Esophagus (tissue), 2 donors: ENCODE data around the gene CHPF. TPM values are rescaled to one million over a fixed set of nuclear protein-coding genes. Genes with fewer than 3 reads are reported as not detected.

Experiments
- H3K27ac ChIP-seq, 2 donors: one replicate each; pipeline ENCODE4 v1.5.1; 2013; ENCODE audit warnings: low read depth in 2 of 2, mild to moderate bottlenecking in 2 of 2, inconsistent platforms in 1 of 2, low read length in 1 of 2, moderate library complexity in 1 of 2
- H3K27me3 ChIP-seq, 2 donors: one replicate each; pipeline ENCODE4 v1.6.1; 2013; ENCODE audit warnings: low read length in 2 of 2, control low read depth in 1 of 2, mild to moderate bottlenecking in 1 of 2; ENCODE audit not compliant: insufficient read depth in 2 of 2, control insufficient read depth in 1 of 2
- H3K36me3 ChIP-seq, 2 donors: one replicate each; pipeline ENCODE4 v1.6.1; 2013; ENCODE audit warnings: low read length in 1 of 2; ENCODE audit not compliant: control insufficient read depth in 2 of 2, insufficient read depth in 2 of 2
- H3K4me1 ChIP-seq, 2 donors: one replicate each; pipeline ENCODE4 v1.6.1; 2013; ENCODE audit warnings: low read length in 1 of 2; ENCODE audit not compliant: control insufficient read depth in 2 of 2, insufficient read depth in 2 of 2
- H3K4me3 ChIP-seq, 2 donors: one replicate each; pipeline ENCODE4 v1.5.1; 2013; ENCODE audit warnings: low read length in 2 of 2, mild to moderate bottlenecking in 2 of 2, low read depth in 1 of 2, moderate library complexity in 1 of 2
- H3K9me3 ChIP-seq, 2 donors: one replicate each; pipeline ENCODE4 v1.6.1; 2013; ENCODE audit warnings: mild to moderate bottlenecking in 2 of 2, low read depth in 1 of 2, low read length in 1 of 2, moderate library complexity in 1 of 2; ENCODE audit not compliant: control insufficient read depth in 2 of 2, insufficient read depth in 1 of 2
- WGBS, 2 donors: extraction: QIAGEN DNeasy Blood & Tissue Kit; methylation state at CpG; one replicate each; pipeline ENCODE4 v1.1.7; 2013; 5-methylcytosine and 5-hydroxymethylcytosine counted together
- polyA plus RNA-seq, 2 donors: library from polyadenylated mRNA; stranded (reverse); fragments of 200-250 nt; gene quantifications; one replicate each; pipeline ENCODE4 v1.2.3, GENCODE V29; 2013
- donor health status: healthy with polysubstance abuse.
- donor health status: Bipolar disorder and iron deficiency.

Gene CHPF
- polyA plus RNA-seq, 2 donors = 10.1 to 20.2 TPM

DNA sequence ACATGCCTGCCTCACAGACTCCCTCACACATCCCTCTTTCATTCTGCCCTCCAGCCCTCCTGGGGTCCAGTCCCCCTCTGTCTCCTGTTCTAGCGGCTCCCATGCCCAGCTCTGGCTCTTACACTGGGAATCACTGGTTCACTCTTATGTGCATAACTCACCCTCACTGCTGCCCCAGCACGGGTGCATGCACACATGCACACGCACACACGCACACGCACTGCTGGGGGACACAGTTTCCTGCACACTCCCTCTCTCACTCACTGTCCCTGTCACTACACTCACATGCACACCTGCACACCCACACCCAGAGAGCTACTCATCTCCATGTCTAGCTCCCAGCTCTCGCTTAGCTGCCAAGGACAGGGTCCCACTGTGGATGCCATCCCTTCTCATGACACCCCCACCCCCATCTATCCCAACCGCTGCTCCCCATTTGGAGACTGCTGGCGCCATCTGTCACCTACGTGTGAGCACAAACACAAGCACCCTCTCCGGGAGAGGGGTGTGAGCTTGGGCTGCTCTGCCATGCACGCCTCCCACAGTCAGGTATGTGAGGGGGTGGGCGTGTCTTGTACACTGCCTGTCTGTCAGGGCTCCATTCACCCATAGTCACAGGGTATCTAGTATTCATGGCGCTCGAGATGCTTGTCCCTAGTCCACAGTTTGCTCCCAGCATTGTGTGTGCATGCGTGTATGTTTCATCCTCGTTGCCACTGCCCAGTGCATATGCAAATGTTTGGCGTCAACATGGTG lies 27.6 kb downstream of the CHPF start:
- H3K4me1 ChIP-seq = no peaks in the 10 kb centered on the region
- H3K4me3 ChIP-seq = no peak overlapping the region
- no peaks in the 10 kb centered on the region for H3K36me3 ChIP-seq
- 56% methylated on average over 17 of the region's 17 CpGs for WGBS, 2 donors
- H3K27me3 ChIP-seq = peaks cover 0 to 16% of the 10 kb centered on the region in 2 donors
- no peaks in the 10 kb centered on the region for H3K9me3 ChIP-seq
- H3K27ac ChIP-seq = no peak overlapping the region

DNA sequence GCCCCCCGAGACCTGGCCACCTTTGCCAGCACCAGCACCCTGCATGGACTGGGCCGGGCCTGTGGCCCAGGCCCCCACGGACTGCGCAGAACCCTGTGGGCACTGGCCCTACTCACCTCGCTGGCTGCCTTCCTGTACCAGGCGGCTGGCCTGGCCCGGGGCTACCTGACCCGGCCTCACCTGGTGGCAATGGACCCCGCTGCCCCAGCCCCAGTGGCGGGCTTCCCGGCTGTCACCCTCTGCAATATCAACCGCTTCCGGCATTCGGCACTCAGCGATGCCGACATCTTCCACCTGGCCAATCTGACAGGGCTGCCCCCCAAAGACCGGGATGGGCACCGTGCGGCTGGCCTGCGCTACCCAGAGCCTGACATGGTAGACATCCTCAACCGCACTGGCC lies 28.8 kb downstream of the CHPF start:
- peaks cover 0 to 22% of the 10 kb centered on the region in 2 donors for H3K27me3 ChIP-seq
- H3K4me3 ChIP-seq = no peak overlapping the region
- peaks cover 0 to 4% of the 10 kb centered on the region in 2 donors for H3K4me1 ChIP-seq
- H3K9me3 ChIP-seq = no peaks in the 10 kb centered on the region
- 81 to 84% methylated on average over 16 to 21 of the region's 21 CpGs for WGBS, 2 donors
- H3K27ac ChIP-seq = no peak overlapping the region
- no peaks in the 10 kb centered on the region for H3K36me3 ChIP-seq

DNA sequence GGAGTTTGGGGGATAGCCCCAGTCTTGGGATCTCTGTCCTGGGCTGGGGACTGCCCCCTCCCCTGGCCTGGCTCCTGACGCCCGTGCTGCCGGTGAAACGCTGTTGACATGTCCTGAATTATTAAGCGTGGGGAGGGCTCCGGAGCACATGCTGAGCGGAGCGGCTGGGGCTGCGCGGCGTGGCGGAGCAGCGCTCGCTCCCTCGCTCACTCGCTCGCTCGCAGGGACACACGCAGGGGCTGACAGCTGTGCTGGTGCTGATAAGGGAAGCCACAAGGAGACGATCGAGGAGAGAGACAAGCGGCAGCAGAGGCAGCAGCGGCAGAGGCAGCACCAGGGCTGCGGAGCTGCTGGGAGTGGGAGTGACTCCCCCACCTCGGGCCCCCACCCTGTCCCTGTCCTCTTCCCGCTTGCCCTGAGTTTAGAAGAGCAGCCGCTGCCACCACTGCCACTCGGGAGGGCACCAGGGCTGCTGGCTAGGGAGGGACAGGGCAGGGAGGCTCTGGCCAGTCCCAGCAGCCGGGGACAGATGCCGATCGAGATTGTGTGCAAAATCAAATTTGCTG lies 29.3 kb downstream of the CHPF start, which contains the start of gene ASIC4:
ASIC4 (plus strand) TSS at position 287 of the 566 bp plus-strand sequence; CDS start at position 530, 243 bp downstream.
- no peaks in the 10 kb centered on the region for H3K36me3 ChIP-seq
- peaks cover 0 to 22% of the 10 kb centered on the region in 2 donors for H3K27me3 ChIP-seq
- H3K9me3 ChIP-seq = no peaks in the 10 kb centered on the region
- WGBS, 2 donors = 8 to 9% methylated on average over 26 to 31 of the region's 31 CpGs
- no peak within 1 kb of the TSS for H3K27ac ChIP-seq
- peaks cover 0 to 8% of the 10 kb centered on the region in 2 donors for H3K4me1 ChIP-seq
- no peak within 1 kb of the TSS for H3K4me3 ChIP-seq

- Histone ChIP-seq H3K4me3 (no peak overlapping the region), H3K36me3 (no peaks in the 10 kb centered on the region), H3K27me3 (peaks cover 0 to 22% of the 10 kb centered on the region in 2 donors), H3K27ac (no peak overlapping the region), H3K4me1 (peaks cover 0 to 8% of the 10 kb centered on the region in 2 donors), H3K9me3 (no peaks in the 10 kb centered on the region)
- 13 to 21% methylated on average over 4 of the region's 4 CpGs for WGBS, 2 donors
Observed at GRCh38 chr2:219513787-219514186, 29.8 kb downstream of the CHPF start.

GRCh38 chr2:219512524-219513216 lies 30.9 kb downstream of the CHPF start:
- Histone ChIP-seq H3K27ac (no peak overlapping the region), H3K36me3 (no peaks in the 10 kb centered on the region), H3K4me1 (peaks cover 0 to 8% of the 10 kb centered on the region in 2 donors), H3K27me3 (peaks cover 0 to 22% of the 10 kb centered on the region in 2 donors), H3K9me3 (no peaks in the 10 kb centered on the region), H3K4me3 (no peak overlapping the region)
- WGBS, 2 donors = 16 to 25% methylated on average over 16 of the region's 16 CpGs

- WGBS, 2 donors = 32 to 33% methylated on average over 15 of the region's 15 CpGs
- H3K4me1 ChIP-seq = peaks cover 0 to 8% of the 10 kb centered on the region in 2 donors
- no peak overlapping the region for H3K27ac ChIP-seq
- no peaks in the 10 kb centered on the region for H3K9me3 ChIP-seq
- no peak overlapping the region for H3K4me3 ChIP-seq
- H3K27me3 ChIP-seq = peaks cover 0 to 22% of the 10 kb centered on the region in 2 donors
- peaks cover 0 to under 1% of the 10 kb centered on the region in 2 donors for H3K36me3 ChIP-seq
Observed at GRCh38 chr2:219511547-219512325, 31.9 kb downstream of the CHPF start.

GRCh38 chr2:219510512-219511135 lies 33.0 kb downstream of the CHPF start:
- H3K36me3 ChIP-seq = peaks cover 0 to 11% of the 10 kb centered on the region in 2 donors
- WGBS, 2 donors = 27 to 29% methylated on average over 22 of the region's 22 CpGs
- no peaks in the 10 kb centered on the region for H3K9me3 ChIP-seq
- H3K27ac ChIP-seq = no peak overlapping the region
- peaks cover 0 to 22% of the 10 kb centered on the region in 2 donors for H3K27me3 ChIP-seq
- H3K4me1 ChIP-seq = peaks cover 0 to 8% of the 10 kb centered on the region in 2 donors
- H3K4me3 ChIP-seq = no peak overlapping the region

DNA sequence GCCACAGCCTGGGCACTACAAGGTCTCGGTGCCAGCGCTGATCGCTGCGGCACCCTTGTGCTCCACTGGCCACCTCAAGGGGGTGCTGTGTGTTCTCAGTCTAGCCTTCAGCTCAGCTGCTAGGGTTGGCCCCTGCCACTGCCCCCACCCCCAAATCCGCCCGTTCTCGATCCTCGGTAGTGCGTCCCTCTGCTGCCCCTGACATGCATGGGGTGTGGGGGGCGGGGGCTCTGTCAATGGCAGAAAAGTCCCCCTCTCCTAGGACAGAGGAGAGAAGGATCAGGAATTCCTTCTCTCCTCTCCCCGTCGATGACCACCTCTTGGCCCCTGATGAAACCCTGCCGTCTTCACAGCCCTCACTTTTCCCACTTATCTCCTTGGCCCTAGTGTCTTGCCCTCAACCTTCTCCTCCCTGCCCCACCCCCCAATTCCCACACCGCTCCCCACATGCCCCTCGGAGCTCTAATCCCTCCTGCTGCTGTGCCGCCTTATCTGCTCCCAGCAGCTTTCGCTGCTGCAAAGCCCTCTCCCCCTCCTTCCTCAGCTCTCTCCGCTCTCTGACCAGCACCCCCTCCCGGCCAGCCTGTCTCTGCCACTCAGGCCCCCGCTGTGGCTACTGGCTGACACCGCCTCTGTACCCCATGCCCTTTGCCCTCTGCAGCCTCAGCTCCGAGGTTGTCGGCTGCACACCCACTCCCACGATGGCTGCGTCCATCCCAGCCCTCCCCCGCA lies 33.7 kb downstream of the CHPF start:
- H3K4me3 ChIP-seq = no peak overlapping the region
- H3K9me3 ChIP-seq = no peaks in the 10 kb centered on the region
- no peak overlapping the region for H3K27ac ChIP-seq
- peaks cover 0 to 14% of the 10 kb centered on the region in 2 donors for H3K36me3 ChIP-seq
- peaks cover 0 to 22% of the 10 kb centered on the region in 2 donors for H3K27me3 ChIP-seq
- 1 to 2% methylated on average over 26 of the region's 26 CpGs for WGBS, 2 donors
- peaks cover 0 to 8% of the 10 kb centered on the region in 2 donors for H3K4me1 ChIP-seq
